NCI-H187 (cell line): ENCODE results near the gene HMOX2.

ENCODE experiments used
- DNase-seq, 2 experiments: peaks; one replicate each; lab custom pipeline; 2025; lab: John Stamatoyannopoulos, UW

Gene HMOX2

GRCh38 chr16:4475880-4476788 is at the start of gene HMOX2:
TSS of gene HMOX2 (plus strand) at chr16:4476398. CDS start at chr16:4505525, 29,127 bp downstream.
- DNase-seq = peak; percentile 62 to 79

DNA sequence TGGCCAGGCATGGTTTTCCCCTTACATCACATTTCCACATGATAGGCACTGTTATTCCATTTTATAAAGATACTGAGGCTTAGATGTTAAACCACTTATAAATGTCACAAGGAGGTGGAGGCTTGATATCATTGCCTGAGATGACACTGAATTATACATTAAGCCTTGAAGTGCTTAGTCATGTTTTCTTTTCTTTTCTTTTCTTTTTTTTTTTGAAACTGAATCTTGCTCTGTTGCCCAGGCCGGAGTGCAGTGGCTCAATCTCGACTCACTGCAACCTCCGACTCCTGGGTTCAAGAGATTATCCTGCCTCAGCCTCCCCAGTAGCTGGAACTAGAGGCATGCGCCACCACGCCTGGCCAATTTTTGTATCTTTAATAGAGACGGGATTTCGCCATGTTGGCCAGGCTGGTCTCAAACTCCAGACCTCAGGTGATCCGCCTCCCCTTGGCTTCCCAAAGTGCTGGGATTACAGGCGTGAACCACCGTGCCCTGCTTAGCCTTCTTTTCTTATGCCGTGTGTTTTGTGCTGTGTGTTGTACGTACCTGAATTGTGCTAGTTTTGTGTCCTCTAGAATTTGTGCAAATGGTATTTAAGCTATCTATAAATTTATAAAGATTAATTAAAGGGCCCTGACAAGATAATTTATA is 49.4 kb upstream of the HMOX2 start:
- DNase-seq = no peak

- DNase-seq = no peak
Observed at GRCh38 chr16:4428500-4428899, 47.7 kb upstream of the HMOX2 start.

- no peak for DNase-seq
Observed at GRCh38 chr16:4431023-4431422, 45.2 kb upstream of the HMOX2 start.

- DNase-seq = no peak
Observed at GRCh38 chr16:4433228-4433627, 43.0 kb upstream of the HMOX2 start.

DNA sequence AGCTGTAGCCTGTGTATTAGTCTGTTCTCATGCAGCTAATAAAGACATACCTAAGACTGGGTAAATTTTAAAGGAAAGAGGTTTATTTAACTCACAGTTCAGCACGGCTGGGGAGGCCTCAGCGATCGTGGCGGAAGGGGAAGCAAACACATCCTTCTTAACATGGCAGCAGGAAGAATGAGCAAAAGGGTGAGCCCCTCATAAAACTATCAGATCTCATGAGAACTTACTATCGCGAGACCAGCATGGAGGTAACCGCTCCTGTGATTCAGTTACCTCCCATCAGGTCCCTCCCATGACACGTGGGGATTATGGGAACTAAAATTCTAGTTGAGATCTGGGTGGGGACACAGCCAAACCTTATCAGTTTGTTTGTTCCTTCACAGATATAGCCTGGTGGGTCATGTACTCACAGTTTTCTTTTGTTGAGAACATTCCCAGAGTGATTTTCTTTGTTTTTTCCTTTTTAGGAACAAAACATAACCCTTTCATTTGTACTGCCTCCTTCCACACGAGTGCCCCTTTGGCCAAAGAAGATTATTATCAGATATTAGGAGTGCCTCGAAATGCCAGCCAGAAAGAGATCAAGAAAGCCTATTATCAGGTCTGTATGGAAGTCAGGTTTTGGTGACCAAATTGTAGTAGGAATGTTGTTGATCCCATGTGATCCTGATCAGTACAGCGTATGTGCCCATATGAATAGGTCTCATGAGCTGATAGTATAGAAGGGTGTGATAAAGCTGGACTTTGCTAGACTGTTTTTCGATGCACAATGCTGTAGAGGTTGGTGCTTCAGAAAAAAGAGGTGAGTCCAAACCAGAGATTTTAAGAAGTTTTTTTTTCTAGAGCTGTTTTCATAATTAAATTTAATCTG is 42.0 kb upstream of the HMOX2 start:
- no peak for DNase-seq

DNA sequence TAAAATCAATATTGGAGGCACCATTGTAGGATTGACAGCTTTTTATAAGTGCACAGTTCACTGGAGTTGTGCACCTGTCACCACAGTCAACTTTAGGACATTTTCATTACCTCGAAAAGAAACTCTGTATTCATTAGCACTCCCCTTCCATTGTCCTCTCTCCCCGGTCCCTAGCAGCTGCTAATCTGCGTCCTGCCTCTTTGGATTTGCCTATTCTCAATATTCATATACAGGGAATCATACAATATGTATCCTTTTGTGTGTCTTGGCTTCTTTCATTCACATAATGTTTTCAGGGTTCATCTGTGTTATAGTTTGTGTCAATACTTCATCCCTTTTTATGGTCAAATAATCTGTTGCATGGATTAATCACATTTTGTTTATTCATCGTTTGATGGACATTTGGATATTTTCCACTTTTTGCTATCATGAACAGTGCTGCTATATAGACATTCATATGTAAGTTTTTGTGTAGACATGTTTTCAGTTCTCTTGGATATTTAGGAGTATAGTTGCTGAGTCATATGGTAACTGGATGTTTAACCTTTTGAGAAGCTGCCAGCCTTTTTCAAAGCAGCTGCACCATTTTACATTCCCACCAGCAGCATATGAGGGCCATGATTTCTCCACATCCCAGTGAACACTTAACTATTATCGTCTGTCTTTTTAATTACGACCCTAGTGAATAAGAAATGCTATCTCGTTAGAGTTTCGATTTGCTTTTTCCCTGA is 40.7 kb upstream of the HMOX2 start:
- DNase-seq = no peak

DNA sequence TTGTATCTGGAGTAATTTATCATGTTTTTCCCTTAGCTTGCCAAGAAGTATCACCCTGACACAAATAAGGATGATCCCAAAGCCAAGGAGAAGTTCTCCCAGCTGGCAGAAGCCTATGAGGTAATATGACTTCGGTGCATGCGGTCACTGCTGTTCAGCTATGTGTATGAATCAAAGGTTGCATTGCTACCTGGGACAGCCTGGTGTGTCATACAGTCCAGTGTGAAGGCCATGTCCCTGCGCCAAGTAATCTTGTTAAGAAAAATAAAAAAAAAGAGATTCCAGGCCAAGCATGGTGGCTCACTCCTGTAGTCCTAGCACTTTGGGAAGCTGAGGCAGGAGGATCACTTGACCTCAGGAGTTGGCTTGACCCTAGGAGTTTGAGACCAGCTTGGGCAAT is 38.8 kb upstream of the HMOX2 start:
- DNase-seq = no peak

DNA sequence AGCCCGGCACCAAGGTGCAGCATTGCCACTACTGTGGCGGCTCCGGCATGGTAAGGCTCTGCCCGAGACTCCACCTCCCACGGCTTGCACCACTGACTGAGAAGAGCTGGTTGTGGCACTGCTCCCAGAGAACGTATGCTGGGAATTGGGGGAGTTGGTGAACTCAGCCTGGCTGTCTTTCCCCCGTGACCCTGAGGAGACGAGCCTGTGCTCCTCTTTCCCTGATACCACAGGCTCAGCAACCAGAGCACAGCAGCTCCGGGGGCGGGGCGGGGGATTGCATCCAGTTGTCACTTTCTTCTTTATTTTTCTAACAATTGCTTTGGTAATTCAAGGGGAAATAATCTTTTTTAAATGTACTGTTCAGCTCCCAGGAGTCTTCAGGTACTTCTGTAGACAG is 33.8 kb upstream of the HMOX2 start:
- no peak for DNase-seq

DNA sequence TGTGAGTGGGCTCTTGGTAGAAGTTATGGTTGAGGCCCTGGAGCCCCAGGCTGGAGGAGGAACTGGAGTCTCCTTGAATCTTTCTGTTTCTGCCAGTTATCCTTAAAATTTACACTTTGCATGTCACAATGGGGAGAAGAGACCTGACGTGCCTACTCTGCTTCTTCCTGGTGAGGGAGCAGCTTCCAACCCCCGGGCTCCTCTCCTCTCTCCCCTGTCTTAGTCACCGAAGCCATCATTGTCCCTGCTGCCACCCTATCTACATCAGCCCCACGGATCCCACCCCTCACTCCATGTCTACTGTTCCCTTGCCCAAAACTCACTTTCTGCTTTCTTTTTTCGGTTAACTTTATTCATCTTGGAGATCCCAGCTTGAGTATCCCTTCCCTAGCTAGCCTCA is 32.9 kb upstream of the HMOX2 start:
- no peak for DNase-seq

DNA sequence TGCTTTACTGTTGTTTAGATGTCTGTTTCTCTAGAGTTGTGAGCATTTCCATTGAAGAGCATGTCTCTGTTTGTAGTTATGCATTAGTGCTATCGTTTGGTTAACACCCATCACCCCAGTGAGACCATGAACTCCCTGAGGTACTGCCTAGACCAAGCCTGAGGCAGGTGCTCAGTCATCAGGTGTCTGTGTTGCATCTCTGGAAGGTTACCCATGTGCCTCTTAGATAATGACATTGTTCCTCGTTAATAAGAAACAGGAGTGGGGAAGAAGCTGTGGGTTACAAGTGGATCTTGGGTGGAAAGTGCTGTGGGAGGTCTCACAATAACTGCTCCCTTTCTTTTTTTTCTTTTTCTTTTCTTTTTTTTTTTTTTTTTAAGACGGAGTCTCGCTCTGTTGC is 32.2 kb upstream of the HMOX2 start:
- no peak for DNase-seq

DNA sequence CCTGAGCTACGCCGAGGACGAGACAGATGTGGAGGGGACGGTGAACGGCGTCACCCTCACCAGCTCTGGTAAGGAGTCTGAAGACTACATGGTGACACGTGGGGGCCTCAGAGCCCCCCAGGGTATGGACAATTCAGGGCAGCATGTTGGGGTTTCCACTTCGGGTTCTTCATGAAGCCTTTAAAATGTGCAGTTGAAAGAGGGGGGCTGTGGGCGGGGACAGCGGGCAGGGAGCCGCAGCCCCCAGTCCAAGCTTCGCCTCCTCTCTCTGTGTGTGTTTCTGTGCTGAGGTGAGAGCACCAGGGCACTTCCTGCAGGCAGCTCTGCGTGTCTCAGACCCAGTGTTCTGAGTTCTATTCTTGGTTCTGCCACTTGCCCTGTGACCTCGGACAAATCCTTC is 25.8 kb upstream of the HMOX2 start:
- DNase-seq = no peak

- DNase-seq = no peak
Observed at GRCh38 chr16:4450931-4451519, 25.2 kb upstream of the HMOX2 start.

- no peak for DNase-seq
Observed at GRCh38 chr16:4452674-4453073, 23.5 kb upstream of the HMOX2 start.

- DNase-seq = no peak
Observed at GRCh38 chr16:4454623-4455022, 21.6 kb upstream of the HMOX2 start.

- no peak for DNase-seq
Observed at GRCh38 chr16:4455081-4455480, 21.1 kb upstream of the HMOX2 start.

- no peak for DNase-seq
Observed at GRCh38 chr16:4455951-4456350, 20.2 kb upstream of the HMOX2 start.

DNA sequence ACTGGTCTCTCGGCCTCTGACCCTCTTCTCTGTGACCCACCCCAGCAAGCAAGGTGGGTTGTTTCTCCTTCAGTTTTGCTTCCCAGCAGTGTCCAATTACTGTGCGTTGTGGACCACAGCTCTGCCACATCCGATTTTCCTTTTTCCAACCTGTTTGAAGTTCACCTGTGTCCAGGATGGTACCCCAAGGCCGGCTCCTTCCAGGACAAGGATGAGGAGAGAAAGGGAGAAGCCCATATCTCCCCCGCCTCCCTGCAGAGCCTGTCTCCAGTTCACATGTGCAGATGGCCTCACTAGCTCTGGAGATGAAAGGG is 15.3 kb upstream of the HMOX2 start:
- DNase-seq = no peak

GRCh38 chr16:4461250-4462085 is 14.7 kb upstream of the HMOX2 start:
- no peak for DNase-seq

DNA sequence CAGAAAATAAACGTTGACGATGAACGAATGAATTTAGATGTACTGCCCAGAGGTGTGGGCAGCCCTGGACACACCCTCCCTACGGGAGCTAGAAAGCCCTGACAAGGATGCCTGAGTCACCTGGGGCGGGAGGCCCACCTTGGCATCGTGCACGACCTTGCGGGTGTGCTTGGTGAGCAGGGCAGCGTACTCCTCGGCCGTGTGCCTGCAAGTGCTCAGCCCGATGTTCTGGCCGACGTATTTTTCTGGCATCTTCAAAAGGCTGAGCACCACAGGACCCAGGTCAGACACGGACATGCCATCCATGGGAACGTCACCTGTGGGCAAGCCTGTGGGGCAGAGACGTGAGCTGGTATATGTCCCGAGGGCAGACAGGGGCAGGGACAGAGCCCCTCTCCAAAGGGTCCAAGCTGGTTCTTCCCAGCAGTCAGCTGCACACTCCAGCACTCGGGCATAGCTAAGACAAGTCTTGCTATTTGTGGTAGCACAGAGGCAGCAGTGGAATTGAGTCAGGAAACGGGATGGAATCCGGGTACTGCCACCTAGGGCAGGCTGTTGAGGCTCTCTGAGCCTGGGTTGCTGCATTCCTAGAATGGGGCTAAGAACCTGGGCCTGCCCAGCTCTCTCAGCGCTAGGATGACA is 12.6 kb upstream of the HMOX2 start:
- DNase-seq = no peak
